SKM-1 treated with dmso at 0.1 percent for 144 hours (cell line): ENCODE measurements around the gene SMC1B.

Experiments used
- DNase-seq: peaks from one replicate; lab custom pipeline; 2025; ENCODE audit not compliant: unreplicated experiment; lab: John Stamatoyannopoulos, UW

Gene SMC1B

GRCh38 chr22:45321827-45322226 lies 91.6 kb downstream of the SMC1B start:
- no peak for DNase-seq

- no peak for DNase-seq
Measured at GRCh38 chr22:45320357-45320976, 92.9 kb downstream of the SMC1B start.

- no peak for DNase-seq
Measured at GRCh38 chr22:45319324-45319685, 94.1 kb downstream of the SMC1B start.

- DNase-seq: peak; percentile 43
Measured at GRCh38 chr22:45318558-45319323, 94.7 kb downstream of the SMC1B start.

GRCh38 chr22:45318168-45318557 lies 95.2 kb downstream of the SMC1B start:
- DNase-seq: peak; percentile 57

GRCh38 chr22:45317551-45318167 lies 95.7 kb downstream of the SMC1B start:
- DNase-seq: no peak

GRCh38 chr22:45316796-45317526 lies 96.4 kb downstream of the SMC1B start:
- peak; percentile 14 for DNase-seq

GRCh38 chr22:45314786-45315185 lies 98.6 kb downstream of the SMC1B start:
- no peak for DNase-seq

GRCh38 chr22:45314054-45314721 lies 99.2 kb downstream of the SMC1B start:
- no peak for DNase-seq

GRCh38 chr22:45312856-45313255 lies 100.5 kb downstream of the SMC1B start:
- no peak for DNase-seq

- no peak for DNase-seq
Measured at GRCh38 chr22:45312415-45312814, 101.0 kb downstream of the SMC1B start.

GRCh38 chr22:45310977-45311531 lies 102.3 kb downstream of the SMC1B start:
- DNase-seq: no peak

GRCh38 chr22:45310331-45310976 lies 102.9 kb downstream of the SMC1B start:
- no peak for DNase-seq

- DNase-seq: peak; percentile 91
Measured at GRCh38 chr22:45309422-45310227, 103.8 kb downstream of the SMC1B start, which contains the start of gene FAM118A. FAM118A (plus strand) TSS chr22:45309934; CDS start chr22:45322380, 12,446 bp downstream.

GRCh38 chr22:45308957-45309421 lies 104.4 kb downstream of the SMC1B start:
- DNase-seq: peak; percentile 50

- no peak for DNase-seq
Measured at GRCh38 chr22:45308391-45308956, 104.9 kb downstream of the SMC1B start.

- DNase-seq: no peak
Measured at GRCh38 chr22:45306139-45306538, 107.3 kb downstream of the SMC1B start.

- DNase-seq: no peak
Measured at GRCh38 chr22:45305456-45306075, 107.8 kb downstream of the SMC1B start.
